Activated CD4-positive, alpha-beta T cell treated with anti-CD3 and anti-CD28 coated beads, Interleukin-2, amount 10 ng/mL, durations not matched to agents 7 days and 5 days (primary cell): Measurements from ENCODE around the gene POU3F3. TPM values are rescaled to one million over a fixed set of nuclear protein-coding genes. Genes with fewer than 3 reads are reported as not detected.

Source experiments
- CTCF ChIA-PET: fragments of 350-600 bp; sonication (Branson Sonifier 250); formaldehyde crosslinking; loops from one replicate; lab custom pipeline; 2021; ENCODE audit warnings: antibody characterized with exemption; lab: Charles Lee
- POLR2A ChIA-PET: fragments of 350-600 bp; sonication (Branson Sonifier 250); formaldehyde crosslinking; loops from one replicate; lab custom pipeline; 2021; ENCODE audit warnings: antibody characterized with exemption; lab: Charles Lee
- DNase-seq: peaks from one replicate; pipeline ENCODE4 v3.0.0-alpha.2; 2020
- H3K27ac Mint-ChIP-seq: one replicate; pipeline ENCODE4 v1.8.0; 2021; ENCODE audit warnings: mild to moderate bottlenecking, moderate library complexity, mixed read lengths
- H3K27me3 Mint-ChIP-seq: one replicate; pipeline ENCODE4 v1.8.0; 2021; ENCODE audit warnings: mixed read lengths
- H3K36me3 Mint-ChIP-seq: one replicate; pipeline ENCODE4 v1.8.0; 2021; ENCODE audit warnings: low read depth, mixed read lengths
- H3K4me1 Mint-ChIP-seq: one replicate; pipeline ENCODE4 v1.8.0; 2021; ENCODE audit warnings: mixed read lengths
- H3K4me3 Mint-ChIP-seq: one replicate; pipeline ENCODE4 v1.8.0; 2021; ENCODE audit warnings: mild to moderate bottlenecking, moderate library complexity, mixed read lengths
- H3K9me3 Mint-ChIP-seq: one replicate; pipeline ENCODE4 v1.8.0; 2021; ENCODE audit warnings: mixed read lengths
- total RNA-seq, 2 experiments: library from RNA; stranded (reverse); gene quantifications; one replicate each; pipeline ENCODE4 v1.2.3, GENCODE V29; 2021

The POU3F3 gene
- not detected for total RNA-seq

- peaks cover 75% of the 10 kb centered on the region for H3K27me3 Mint-ChIP-seq
- ChIA-PET CTCF (interaction anchor here (0.7 to 1.1 kb wide), 2 partner anchors 9 to 13 kb away, joined by 3 read pairs; no protein-coding TSS in a partner anchor), POLR2A (no interaction called here)
- H3K9me3 Mint-ChIP-seq, result no peaks in the 10 kb centered on the region
- peak within 1 kb of the TSS; percentile 73 for H3K4me3 Mint-ChIP-seq
- DNase-seq, result peak; percentile 32
- peak within 1 kb of the TSS; percentile 89 for H3K27ac Mint-ChIP-seq
- H3K4me1 Mint-ChIP-seq, result peaks cover 36% of the 10 kb centered on the region
- peaks cover 5% of the 10 kb centered on the region for H3K36me3 Mint-ChIP-seq
These were observed at the start of gene POU3F3 for GRCh38 chr2:104853534-104854497. Gene POU3F3, plus strand, starts transcription at chr2:104854115. Its CDS starts 1,396 bp downstream, at chr2:104855511.

DNA sequence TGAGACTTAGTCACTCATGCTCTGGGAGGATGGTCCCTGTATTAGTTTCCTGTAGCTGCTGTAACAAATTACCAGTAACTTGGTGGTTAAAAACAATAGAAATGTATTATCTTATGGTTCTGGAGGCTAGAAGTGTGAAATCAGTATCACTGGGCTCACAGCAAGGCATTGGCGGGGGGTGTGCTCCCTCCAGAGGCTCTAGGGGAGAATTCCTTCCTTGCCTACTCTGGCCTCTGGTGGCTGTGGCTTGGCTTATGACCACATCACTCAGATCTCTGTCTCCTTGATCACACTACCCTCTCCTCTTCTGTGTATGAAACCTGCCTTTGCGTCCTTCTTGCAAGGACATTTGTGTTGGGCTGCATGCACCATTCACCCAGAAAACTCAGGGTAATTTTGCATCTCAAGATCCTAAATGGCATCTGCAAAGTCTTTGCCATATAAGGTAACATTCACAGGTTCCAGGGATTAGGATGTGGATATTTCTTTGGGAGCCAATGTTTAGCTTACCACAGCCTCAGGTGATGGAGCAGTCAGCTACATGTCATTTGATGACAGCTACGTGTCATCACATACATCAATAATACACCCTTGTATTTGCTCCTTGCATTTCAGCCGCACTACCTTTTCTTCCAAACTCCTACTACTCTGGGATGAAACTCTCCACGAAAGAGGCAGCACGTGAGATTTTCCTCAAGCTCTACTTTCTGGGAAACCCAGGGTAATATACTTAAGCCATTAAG lies 49.6 kb upstream of the POU3F3 start:
- Mint-ChIP-seq H3K4me1 (no peaks in the 10 kb centered on the region), H3K27ac (no peak overlapping the region), H3K4me3 (no peak overlapping the region), H3K36me3 (no peaks in the 10 kb centered on the region), H3K9me3 (peaks cover 9% of the 10 kb centered on the region), H3K27me3 (no peaks in the 10 kb centered on the region)
- POLR2A ChIA-PET, result interaction anchor here (0.6 kb wide), 1 partner anchor 33 kb away, joined by 4 read pairs; no protein-coding TSS in a partner anchor
- CTCF ChIA-PET, result no interaction called here
- no peak for DNase-seq

GRCh38 chr2:104812286-104812685 lies 41.6 kb upstream of the POU3F3 start:
- Mint-ChIP-seq H3K9me3 (no peaks in the 10 kb centered on the region), H3K36me3 (no peaks in the 10 kb centered on the region), H3K4me1 (no peaks in the 10 kb centered on the region), H3K27me3 (no peaks in the 10 kb centered on the region), H3K27ac (no peak overlapping the region), H3K4me3 (no peak overlapping the region)
- ChIA-PET CTCF (no interaction called here), POLR2A (no interaction called here)
- no peak for DNase-seq

- no peak overlapping the region for H3K27ac Mint-ChIP-seq
- H3K27me3 Mint-ChIP-seq, result no peaks in the 10 kb centered on the region
- no peak overlapping the region for H3K4me3 Mint-ChIP-seq
- no peaks in the 10 kb centered on the region for H3K9me3 Mint-ChIP-seq
- CTCF ChIA-PET, result interaction anchor here (0.6 kb wide), 1 partner anchor 293 kb away, joined by 3 read pairs; no protein-coding TSS in a partner anchor
- no peaks in the 10 kb centered on the region for H3K36me3 Mint-ChIP-seq
- DNase-seq, result no peak
- no peaks in the 10 kb centered on the region for H3K4me1 Mint-ChIP-seq
- POLR2A ChIA-PET, result no interaction called here
These were observed 37.8 kb upstream of the POU3F3 start for GRCh38 chr2:104816143-104816542.

GRCh38 chr2:104818264-104818663 lies 35.7 kb upstream of the POU3F3 start:
- ChIA-PET CTCF (no interaction called here), POLR2A (no interaction called here)
- no peaks in the 10 kb centered on the region for H3K36me3 Mint-ChIP-seq
- no peaks in the 10 kb centered on the region for H3K4me1 Mint-ChIP-seq
- no peak overlapping the region for H3K27ac Mint-ChIP-seq
- H3K9me3 Mint-ChIP-seq, result no peaks in the 10 kb centered on the region
- no peak overlapping the region for H3K4me3 Mint-ChIP-seq
- H3K27me3 Mint-ChIP-seq, result no peaks in the 10 kb centered on the region
- no peak for DNase-seq

- no peak overlapping the region for H3K4me3 Mint-ChIP-seq
- DNase-seq, result no peak
- peaks cover 2% of the 10 kb centered on the region for H3K4me1 Mint-ChIP-seq
- no peak overlapping the region for H3K27ac Mint-ChIP-seq
- peaks cover 1% of the 10 kb centered on the region for H3K36me3 Mint-ChIP-seq
- peaks cover 2% of the 10 kb centered on the region for H3K9me3 Mint-ChIP-seq
- POLR2A ChIA-PET, result no interaction called here
- no peaks in the 10 kb centered on the region for H3K27me3 Mint-ChIP-seq
- CTCF ChIA-PET, result no interaction called here
These were observed 33.8 kb upstream of the POU3F3 start for GRCh38 chr2:104820126-104820525.

- Mint-ChIP-seq H3K27ac (no peak overlapping the region), H3K4me3 (no peak overlapping the region), H3K9me3 (peaks cover 2% of the 10 kb centered on the region), H3K27me3 (peaks cover 2% of the 10 kb centered on the region), H3K4me1 (peaks cover 2% of the 10 kb centered on the region), H3K36me3 (peaks cover 1% of the 10 kb centered on the region)
- ChIA-PET POLR2A (no interaction called here), CTCF (no interaction called here)
- DNase-seq, result no peak
These were observed 28.6 kb upstream of the POU3F3 start for GRCh38 chr2:104825124-104825865.

DNA sequence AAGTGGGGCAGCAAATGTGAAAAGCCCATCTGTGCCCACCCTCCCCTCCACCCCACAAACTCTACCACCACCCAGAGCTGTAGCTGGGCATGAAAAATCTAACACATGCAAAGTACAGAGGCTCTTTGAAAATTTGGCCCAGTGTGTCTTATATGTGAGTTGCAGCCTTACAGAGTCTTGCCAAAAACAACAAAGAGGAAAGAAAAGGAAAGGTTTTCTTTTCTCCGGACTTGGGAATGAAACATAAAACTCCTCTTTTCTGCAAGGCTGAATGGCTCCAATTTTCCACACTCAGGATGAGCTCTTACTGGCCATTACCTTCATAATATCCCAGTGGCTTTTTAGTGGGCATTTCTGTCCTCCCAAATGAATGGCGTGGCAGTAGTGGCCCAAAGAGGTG lies 27.9 kb upstream of the POU3F3 start:
- POLR2A ChIA-PET, result no interaction called here
- Mint-ChIP-seq H3K4me1 (peaks cover 2% of the 10 kb centered on the region), H3K27ac (no peak overlapping the region), H3K36me3 (peaks cover 1% of the 10 kb centered on the region), H3K27me3 (peaks cover 2% of the 10 kb centered on the region), H3K4me3 (no peak overlapping the region), H3K9me3 (peaks cover 2% of the 10 kb centered on the region)
- no peak for DNase-seq
- CTCF ChIA-PET, result no interaction called here

DNA sequence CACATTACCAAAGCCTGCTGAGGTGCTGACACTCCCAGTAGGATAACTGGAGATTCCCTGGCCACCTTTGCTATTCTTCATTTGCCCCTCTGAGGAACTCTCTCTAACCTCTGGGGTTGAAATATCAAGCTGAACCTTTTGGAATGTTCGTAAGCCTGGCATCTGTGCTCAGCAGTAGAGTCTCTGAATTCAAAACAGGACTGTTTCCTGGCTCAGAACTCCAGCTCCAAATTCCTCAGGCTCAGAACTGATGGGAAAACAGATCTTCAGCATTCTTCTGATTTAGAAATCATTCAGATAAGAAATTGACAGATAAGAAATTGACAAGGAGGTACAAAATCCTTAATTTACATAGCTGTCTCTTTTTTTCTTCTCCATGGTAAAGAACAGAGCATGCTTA lies 22.2 kb upstream of the POU3F3 start:
- H3K36me3 Mint-ChIP-seq, result no peaks in the 10 kb centered on the region
- CTCF ChIA-PET, result no interaction called here
- POLR2A ChIA-PET, result no interaction called here
- H3K4me1 Mint-ChIP-seq, result no peaks in the 10 kb centered on the region
- no peak overlapping the region for H3K4me3 Mint-ChIP-seq
- no peak for DNase-seq
- peaks cover 2% of the 10 kb centered on the region for H3K27me3 Mint-ChIP-seq
- no peak overlapping the region for H3K27ac Mint-ChIP-seq
- H3K9me3 Mint-ChIP-seq, result no peaks in the 10 kb centered on the region

DNA sequence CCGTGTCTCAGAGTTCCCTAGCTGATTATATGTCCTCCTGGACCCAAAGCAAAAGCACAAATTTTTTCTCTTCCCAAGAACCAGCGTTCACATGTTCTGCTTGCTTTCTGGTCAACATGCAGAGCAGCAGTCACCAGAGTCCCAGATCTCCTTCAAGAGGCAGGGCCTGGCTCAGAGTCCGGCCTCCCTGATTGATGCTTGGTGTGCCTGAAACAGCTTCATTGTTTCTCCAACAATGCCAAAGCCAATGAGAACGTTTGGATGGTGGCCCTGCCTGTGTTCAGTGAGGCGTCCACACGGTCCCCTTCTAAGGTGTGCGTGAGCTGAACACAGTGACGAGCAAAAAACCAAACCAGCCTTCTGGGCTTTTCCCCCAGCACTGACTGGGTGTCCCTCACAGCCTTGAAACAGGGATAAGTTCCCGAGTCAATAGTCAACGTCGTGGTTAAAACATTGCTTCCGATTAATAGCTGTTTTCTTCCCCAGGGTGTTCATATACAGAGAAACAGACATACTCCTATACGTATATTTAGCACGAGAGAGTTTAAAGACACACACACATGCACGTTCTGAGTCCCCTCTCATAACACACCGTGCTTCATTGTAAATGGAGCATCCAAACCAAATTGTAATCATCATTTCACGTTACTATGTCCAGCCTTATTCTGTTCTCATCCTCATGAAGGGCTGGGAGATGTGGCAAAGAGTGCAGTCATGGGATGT lies 19.3 kb upstream of the POU3F3 start:
- no peaks in the 10 kb centered on the region for H3K36me3 Mint-ChIP-seq
- H3K4me3 Mint-ChIP-seq, result no peak overlapping the region
- no peaks in the 10 kb centered on the region for H3K9me3 Mint-ChIP-seq
- peaks cover 6% of the 10 kb centered on the region for H3K27me3 Mint-ChIP-seq
- ChIA-PET CTCF (no interaction called here), POLR2A (no interaction called here)
- no peaks in the 10 kb centered on the region for H3K4me1 Mint-ChIP-seq
- no peak overlapping the region for H3K27ac Mint-ChIP-seq
- no peak for DNase-seq

- DNase-seq, result no peak
- H3K4me1 Mint-ChIP-seq, result no peaks in the 10 kb centered on the region
- no peaks in the 10 kb centered on the region for H3K9me3 Mint-ChIP-seq
- CTCF ChIA-PET, result no interaction called here
- no peaks in the 10 kb centered on the region for H3K36me3 Mint-ChIP-seq
- POLR2A ChIA-PET, result no interaction called here
- peaks cover 13% of the 10 kb centered on the region for H3K27me3 Mint-ChIP-seq
- H3K27ac Mint-ChIP-seq, result no peak overlapping the region
- no peak overlapping the region for H3K4me3 Mint-ChIP-seq
These were observed 17.6 kb upstream of the POU3F3 start for GRCh38 chr2:104836265-104836664.

DNA sequence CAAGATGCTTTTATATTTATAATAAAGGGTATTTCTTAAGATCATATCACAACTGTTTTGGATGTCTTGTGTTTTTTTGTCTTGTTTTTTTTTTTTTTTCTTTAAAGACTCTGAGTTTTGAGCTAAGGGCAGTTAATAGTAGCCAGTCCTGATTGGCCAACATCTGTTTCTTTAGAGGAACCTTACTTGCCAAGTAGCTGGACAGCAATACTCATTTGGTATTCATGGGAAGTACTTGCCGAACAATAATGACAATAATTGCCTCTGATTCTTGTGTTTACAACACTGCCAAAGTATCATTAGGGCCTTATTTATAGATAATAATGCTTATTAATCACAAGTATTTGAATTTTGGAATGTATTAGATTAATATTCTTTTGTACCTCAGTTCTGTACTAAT lies 17.1 kb upstream of the POU3F3 start:
- Mint-ChIP-seq H3K27ac (no peak overlapping the region), H3K27me3 (peaks cover 18% of the 10 kb centered on the region), H3K36me3 (no peaks in the 10 kb centered on the region), H3K9me3 (no peaks in the 10 kb centered on the region), H3K4me1 (no peaks in the 10 kb centered on the region), H3K4me3 (no peak overlapping the region)
- DNase-seq, result no peak
- ChIA-PET CTCF (interaction anchor here (0.8 kb wide), 1 partner anchor 13 kb away, joined by 3 read pairs; no protein-coding TSS in a partner anchor), POLR2A (interaction anchor here (0.6 kb wide), 2 partner anchors 10 to 33 kb away, joined by 4 read pairs; no protein-coding TSS in a partner anchor)
